Left cardiac atrium (tissue), 4 donors: ENCODE results near the gene RPS6KL1. TPM values are rescaled to one million over a fixed set of nuclear protein-coding genes. Genes with fewer than 3 reads are reported as not detected.
"Not testable (repeated sequence)": the region's sequence is repeated elsewhere in the genome, so short reads cannot be mapped to it uniquely, and the experiment has no call there.

ENCODE experiments used
- ATAC-seq, 2 donors: fragments of 200-7000 bp; cut with Tn5 transposase; one replicate each; pipeline ENCODE4 v1.9.1; 2020; ENCODE audit warnings: mild to moderate bottlenecking in 2 of 2, moderate library complexity in 2 of 2
- DNase-seq: peaks from one replicate; pipeline ENCODE4 v3.0.0-alpha.2; 2020
- intact Hi-C, 2 donors: fragments of 100-400 bp; cut with DNase I; formaldehyde crosslinking; loops; one replicate each; pipeline versions ENCODE4 v1.14.1 to v1.15.1; 2022 to 2023
- total RNA-seq, 2 donors: library from RNA; stranded (reverse); fragmentation: NEBNext Ultra II Directional; extraction: Animal tissue kit (Norgen Biotek cat#: 25700); gene quantifications; one replicate each; pipeline ENCODE4 v1.2.1, GENCODE V29; 2021
- donor health status: DM: no; HTN: yes; CAD: no.
- donor health status: DM: no; HTN: yes; CAD: no; lungs with severe emphysema.
- donor health status: DM: yes; HTN: yes; CAD: no.
- donor health status: Dilated cardiomyopathy.

RPS6KL1 gene
- total RNA-seq, 2 donors from 2014 or later, result 11.9 to 15.4 TPM

GRCh38 chr14:74940956-74941565 lies 18.0 kb upstream of the RPS6KL1 start:
- intact Hi-C loops, result loop anchor here (10.0 kb wide), 1 partner anchor 144 kb away; no protein-coding TSS in a partner anchor
- ATAC-seq (no peak), DNase-seq (no peak)

- intact Hi-C loops, result no loop called here
- DNase-seq (no peak), ATAC-seq (no peak)
Observed at GRCh38 chr14:74938531-74939495, 15.8 kb upstream of the RPS6KL1 start.

- DNase-seq (no peak), ATAC-seq (no peak)
- intact Hi-C loops, result no loop called here
Observed at GRCh38 chr14:74937171-74937570, 14.1 kb upstream of the RPS6KL1 start.

GRCh38 chr14:74936731-74937130 lies 13.7 kb upstream of the RPS6KL1 start:
- DNase-seq, result no peak
- intact Hi-C loops, result no loop called here
- ATAC-seq, result no peak

- ATAC-seq (no peak), DNase-seq (no peak)
- intact Hi-C loops, result no loop called here
Observed at GRCh38 chr14:74936151-74936550, 13.1 kb upstream of the RPS6KL1 start.

GRCh38 chr14:74935360-74935680 lies 12.3 kb upstream of the RPS6KL1 start:
- DNase-seq, result no peak
- peak in 1 of 2 donors; percentile 3 for ATAC-seq
- intact Hi-C loops, result no loop called here

GRCh38 chr14:74934476-74935359 lies 11.7 kb upstream of the RPS6KL1 start:
- peak; percentile 65 to 67 for ATAC-seq
- no peak for DNase-seq
- intact Hi-C loops, result no loop called here

GRCh38 chr14:74934041-74934440 lies 11.0 kb upstream of the RPS6KL1 start:
- intact Hi-C loops, result no loop called here
- ATAC-seq (peak; percentile 11 to 20), DNase-seq (no peak)

GRCh38 chr14:74932936-74933335 lies 9.9 kb upstream of the RPS6KL1 start:
- ATAC-seq, DNase-seq, intact Hi-C loops: not testable (repeated sequence)

- ATAC-seq (peak; percentile 34 to 65), DNase-seq (no peak)
- intact Hi-C loops, result no loop called here
Observed at GRCh38 chr14:74932401-74932901, 9.4 kb upstream of the RPS6KL1 start.

GRCh38 chr14:74931744-74932143 lies 8.7 kb upstream of the RPS6KL1 start:
- intact Hi-C loops, result not testable (repeated sequence)

GRCh38 chr14:74929242-74929641 lies 6.2 kb upstream of the RPS6KL1 start:
- DNase-seq, result no peak
- intact Hi-C loops, result no loop called here
- no peak for ATAC-seq

More at GRCh38 chr14:74931744-74932143, 8.7 kb upstream of the RPS6KL1 start:
- not testable (repeated sequence) for ATAC-seq, DNase-seq

- intact Hi-C loops, result no loop called here
- no peak for ATAC-seq
- no peak for DNase-seq
Observed at GRCh38 chr14:74927225-74927624, 4.2 kb upstream of the RPS6KL1 start.

GRCh38 chr14:74924061-74924460 lies 1.0 kb upstream of the RPS6KL1 start:
- DNase-seq (no peak), ATAC-seq (no peak)
- intact Hi-C loops, result no loop called here

GRCh38 chr14:74921987-74922751 lies 891 bp downstream of the RPS6KL1 start:
- ATAC-seq (no peak), DNase-seq (no peak)
- intact Hi-C loops, result no loop called here

GRCh38 chr14:74921053-74921620 lies 1.9 kb downstream of the RPS6KL1 start:
- DNase-seq (no peak), ATAC-seq (no peak)
- intact Hi-C loops, result no loop called here

- DNase-seq, result no peak
- intact Hi-C loops, result no loop called here
- no peak for ATAC-seq
Observed at GRCh38 chr14:74920281-74920680, 2.8 kb downstream of the RPS6KL1 start.

GRCh38 chr14:74919421-74920165 lies 3.5 kb downstream of the RPS6KL1 start:
- ATAC-seq (no peak), DNase-seq (no peak)
- intact Hi-C loops, result no loop called here
